ENCODE results near the gene TCP11L1. TPM values are rescaled to one million over a fixed set of nuclear protein-coding genes. Genes with fewer than 3 reads are reported as not detected.

TCP11L1 gene, protein sequence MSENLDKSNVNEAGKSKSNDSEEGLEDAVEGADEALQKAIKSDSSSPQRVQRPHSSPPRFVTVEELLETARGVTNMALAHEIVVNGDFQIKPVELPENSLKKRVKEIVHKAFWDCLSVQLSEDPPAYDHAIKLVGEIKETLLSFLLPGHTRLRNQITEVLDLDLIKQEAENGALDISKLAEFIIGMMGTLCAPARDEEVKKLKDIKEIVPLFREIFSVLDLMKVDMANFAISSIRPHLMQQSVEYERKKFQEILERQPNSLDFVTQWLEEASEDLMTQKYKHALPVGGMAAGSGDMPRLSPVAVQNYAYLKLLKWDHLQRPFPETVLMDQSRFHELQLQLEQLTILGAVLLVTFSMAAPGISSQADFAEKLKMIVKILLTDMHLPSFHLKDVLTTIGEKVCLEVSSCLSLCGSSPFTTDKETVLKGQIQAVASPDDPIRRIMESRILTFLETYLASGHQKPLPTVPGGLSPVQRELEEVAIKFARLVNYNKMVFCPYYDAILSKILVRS
- 10 to 100 TPM; 28.9 to 98.4 (median 78.4) TPM for total RNA-seq

DNA sequence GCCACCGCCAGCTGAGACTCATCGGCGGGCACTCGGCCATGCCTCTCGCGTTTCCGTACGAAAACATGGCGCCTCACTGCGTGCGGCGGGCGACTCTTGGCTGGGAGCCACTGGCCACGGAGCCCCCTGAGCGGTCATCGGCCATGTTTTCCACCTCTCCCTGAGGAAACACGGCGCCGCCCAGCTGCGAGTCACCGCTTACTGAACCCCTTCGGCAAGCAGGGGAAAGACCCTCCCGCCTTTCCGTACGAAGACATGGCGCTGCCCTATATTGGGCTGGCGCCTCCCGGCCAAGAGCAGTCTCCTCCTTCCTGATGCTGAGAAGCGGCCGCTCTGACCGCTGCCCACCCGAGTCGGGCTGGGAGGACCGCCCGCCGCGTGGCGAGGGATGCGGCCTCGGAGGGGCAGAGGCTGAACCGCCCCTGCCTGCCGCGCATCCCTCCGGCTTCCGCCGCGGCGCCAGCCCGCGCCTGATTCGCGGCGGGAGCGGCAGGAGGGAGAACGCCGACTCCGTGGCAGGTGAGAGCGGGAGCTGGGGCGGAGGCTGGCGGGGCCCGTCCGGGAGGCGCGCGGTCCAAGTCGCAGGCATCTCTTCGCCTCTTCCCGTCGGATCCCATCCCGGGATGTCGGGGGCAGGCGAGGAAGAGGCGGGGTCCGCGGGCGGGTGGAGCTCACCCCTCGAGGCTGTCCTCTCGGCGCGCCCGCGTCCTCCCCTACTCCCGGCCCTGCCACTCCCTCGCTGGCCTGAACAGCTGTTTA, at the start of gene TCP11L1:
Gene TCP11L1 (plus strand): TSS at position 299 of the 759 bp plus-strand sequence. CDS start 4,202 bp downstream, outside the sequence.
- Histone ChIP-seq H3K9me3 (no peaks in the 10 kb centered on the region), H3K4me3 (peak within 1 kb of the TSS; percentile 89 to 99 (median 92)), H3K36me3 (peaks cover 0 to 7% (median 0%) of the 10 kb centered on the region in 3 donors), H3K27me3 (no peaks in the 10 kb centered on the region), H3K27ac (peak within 1 kb of the TSS; percentile 94 to 98 (median 96)), H3K4me1 (peaks cover 0 to 13% (median 4%) of the 10 kb centered on the region in 4 donors)
- peak; percentile 42 to 65 for TF ChIP-seq POLR2A (IDR thresholded peaks at IDR 0.05)
- TF ChIP-seq, protein P1, sequence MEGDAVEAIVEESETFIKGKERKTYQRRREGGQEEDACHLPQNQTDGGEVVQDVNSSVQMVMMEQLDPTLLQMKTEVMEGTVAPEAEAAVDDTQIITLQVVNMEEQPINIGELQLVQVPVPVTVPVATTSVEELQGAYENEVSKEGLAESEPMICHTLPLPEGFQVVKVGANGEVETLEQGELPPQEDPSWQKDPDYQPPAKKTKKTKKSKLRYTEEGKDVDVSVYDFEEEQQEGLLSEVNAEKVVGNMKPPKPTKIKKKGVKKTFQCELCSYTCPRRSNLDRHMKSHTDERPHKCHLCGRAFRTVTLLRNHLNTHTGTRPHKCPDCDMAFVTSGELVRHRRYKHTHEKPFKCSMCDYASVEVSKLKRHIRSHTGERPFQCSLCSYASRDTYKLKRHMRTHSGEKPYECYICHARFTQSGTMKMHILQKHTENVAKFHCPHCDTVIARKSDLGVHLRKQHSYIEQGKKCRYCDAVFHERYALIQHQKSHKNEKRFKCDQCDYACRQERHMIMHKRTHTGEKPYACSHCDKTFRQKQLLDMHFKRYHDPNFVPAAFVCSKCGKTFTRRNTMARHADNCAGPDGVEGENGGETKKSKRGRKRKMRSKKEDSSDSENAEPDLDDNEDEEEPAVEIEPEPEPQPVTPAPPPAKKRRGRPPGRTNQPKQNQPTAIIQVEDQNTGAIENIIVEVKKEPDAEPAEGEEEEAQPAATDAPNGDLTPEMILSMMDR (IDR thresholded peaks at IDR 0.05) = peak in 1 of 6 experiments; percentile 2
- DNase-seq = peak; percentile 81 to 94 (median 90)

DNA sequence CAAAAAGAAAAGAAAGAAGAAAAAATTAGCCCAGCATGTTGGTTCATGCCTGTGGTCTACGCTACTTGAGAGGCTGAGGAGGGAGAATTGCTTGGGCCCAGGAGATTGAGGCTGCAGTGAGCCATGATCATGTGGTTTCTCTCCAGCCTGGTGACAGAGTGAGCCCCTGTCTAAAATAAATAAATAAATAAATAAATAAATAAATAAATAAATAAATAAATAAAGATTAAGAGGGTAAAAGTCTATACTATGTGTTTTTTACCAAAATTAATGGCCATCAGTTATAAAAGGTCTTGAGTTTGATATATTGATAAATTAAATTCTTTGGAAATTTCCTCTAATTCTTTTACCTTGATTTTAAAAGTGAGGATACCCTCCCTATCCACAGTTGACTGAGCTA, 48.9 kb upstream of the TCP11L1 start:
- no peaks in the 10 kb centered on the region for H3K4me1 ChIP-seq
- no peaks in the 10 kb centered on the region for H3K27me3 ChIP-seq
- H3K9me3 ChIP-seq = no peaks in the 10 kb centered on the region
- DNase-seq = no peak
- TF ChIP-seq POLR2A (IDR thresholded peaks at IDR 0.05) = no peak
- TF ChIP-seq, protein P1 (IDR thresholded peaks at IDR 0.05) = no peak
- no peaks in the 10 kb centered on the region for H3K36me3 ChIP-seq
- no peak overlapping the region for H3K27ac ChIP-seq
- H3K4me3 ChIP-seq = no peak overlapping the region

DNA sequence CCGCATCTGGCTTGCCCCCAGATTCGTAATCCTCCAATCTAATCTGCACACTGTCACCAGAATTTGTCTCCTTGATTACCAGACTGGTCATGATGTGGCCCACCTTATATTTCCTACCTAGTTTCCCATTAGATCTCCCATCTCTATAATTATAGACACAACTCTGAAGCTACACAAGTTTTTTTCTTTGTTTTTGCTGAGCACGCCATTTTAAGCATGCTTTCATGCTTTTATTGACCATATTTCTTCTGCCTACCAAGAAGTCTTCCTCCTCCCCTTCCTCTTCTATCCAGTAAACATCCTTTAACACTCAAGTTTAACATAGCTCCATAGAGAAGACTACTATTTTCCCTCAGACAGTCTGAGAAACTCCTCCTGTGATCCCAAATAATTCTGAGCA, 47.9 kb upstream of the TCP11L1 start:
- H3K36me3 ChIP-seq = no peaks in the 10 kb centered on the region

DNA sequence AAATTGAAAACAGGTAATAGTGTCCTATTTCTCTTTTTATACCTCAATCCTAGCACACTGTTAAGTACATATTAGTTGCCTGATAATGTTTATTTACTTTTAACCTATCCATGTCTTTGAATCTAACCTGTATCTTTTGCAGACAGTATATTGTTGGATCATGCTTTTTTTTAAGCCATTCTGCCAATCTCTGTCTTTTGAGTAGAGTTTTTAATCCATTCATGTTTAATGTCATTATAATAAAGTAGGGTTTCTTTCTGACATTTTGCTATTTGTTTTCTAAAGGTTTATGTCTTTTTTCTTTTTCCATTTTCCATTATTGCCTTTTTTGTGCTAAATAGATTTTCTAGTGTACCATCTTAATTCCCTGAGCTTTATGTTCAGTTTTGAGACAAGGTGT, 47.5 kb upstream of the TCP11L1 start:
- TF ChIP-seq, protein P1 (IDR thresholded peaks at IDR 0.05) = no peak
- no peak for TF ChIP-seq POLR2A (IDR thresholded peaks at IDR 0.05)
- Histone ChIP-seq H3K36me3 (no peaks in the 10 kb centered on the region), H3K27me3 (no peaks in the 10 kb centered on the region)

More for the DNA sequence above, 47.9 kb upstream of the TCP11L1 start:
- H3K27me3 ChIP-seq = no peaks in the 10 kb centered on the region
- no peak for DNase-seq
- TF ChIP-seq, protein P1 (IDR thresholded peaks at IDR 0.05) = no peak
- no peak for TF ChIP-seq POLR2A (IDR thresholded peaks at IDR 0.05)
- no peaks in the 10 kb centered on the region for H3K4me1 ChIP-seq
- H3K27ac ChIP-seq = no peak overlapping the region
- H3K9me3 ChIP-seq = no peaks in the 10 kb centered on the region
- H3K4me3 ChIP-seq = no peak overlapping the region

DNA sequence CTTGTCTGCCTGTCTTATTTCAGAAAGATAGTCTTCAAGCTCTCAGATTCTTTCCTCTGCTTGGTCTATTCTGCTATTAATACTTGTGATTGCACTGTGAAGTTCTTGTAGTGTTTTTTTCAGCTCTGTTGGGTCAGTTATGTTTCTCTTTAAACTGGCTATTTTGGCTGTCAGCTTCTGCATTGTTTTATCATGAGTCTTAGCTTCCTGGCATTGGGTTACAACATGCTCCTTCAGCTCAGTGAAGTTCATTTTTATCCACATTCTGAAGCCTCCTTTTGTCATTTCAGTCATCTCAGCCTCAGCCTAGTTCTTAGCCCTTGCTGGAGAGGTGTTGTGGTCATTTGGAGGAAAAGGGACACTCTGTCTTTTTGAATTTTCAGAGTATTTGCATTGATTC, 39.2 kb upstream of the TCP11L1 start:
- no peak overlapping the region for H3K27ac ChIP-seq
- no peak for DNase-seq
- no peaks in the 10 kb centered on the region for H3K27me3 ChIP-seq
- no peaks in the 10 kb centered on the region for H3K9me3 ChIP-seq
- no peak overlapping the region for H3K4me3 ChIP-seq
- no peaks in the 10 kb centered on the region for H3K36me3 ChIP-seq
- no peaks in the 10 kb centered on the region for H3K4me1 ChIP-seq
- TF ChIP-seq POLR2A (IDR thresholded peaks at IDR 0.05) = no peak
- TF ChIP-seq, protein P1 (IDR thresholded peaks at IDR 0.05) = no peak

More for the DNA sequence above, 47.5 kb upstream of the TCP11L1 start:
- no peak for DNase-seq
- Histone ChIP-seq H3K27ac (no peak overlapping the region), H3K4me3 (no peak overlapping the region), H3K9me3 (no peaks in the 10 kb centered on the region), H3K4me1 (no peaks in the 10 kb centered on the region)
